ENCODE results near the gene ELP5.

ELP5 gene

DNA sequence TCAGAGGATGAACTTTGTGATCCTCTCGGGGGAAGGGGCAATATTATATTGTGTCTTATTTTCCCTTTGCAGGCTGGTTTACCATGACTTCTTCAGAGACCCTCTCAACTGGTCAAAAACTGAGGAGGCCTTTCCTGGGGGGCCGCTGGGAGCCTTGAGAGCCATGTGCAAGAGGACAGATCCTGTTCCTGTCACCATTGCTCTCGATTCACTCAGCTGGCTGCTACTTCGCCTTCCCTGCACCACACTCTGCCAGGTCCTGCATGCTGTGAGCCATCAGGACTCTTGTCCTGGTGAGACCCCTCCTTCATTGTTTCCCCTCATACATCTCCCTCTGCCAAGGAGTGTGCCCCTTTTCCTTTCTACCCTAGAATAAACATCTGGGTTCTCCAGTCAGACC lies 2.5 kb downstream of the ELP5 start:
- no peak for DNase-seq (ENCODE audit: low read depth in 2 of 2, low spot score in 1 of 2)

DNA sequence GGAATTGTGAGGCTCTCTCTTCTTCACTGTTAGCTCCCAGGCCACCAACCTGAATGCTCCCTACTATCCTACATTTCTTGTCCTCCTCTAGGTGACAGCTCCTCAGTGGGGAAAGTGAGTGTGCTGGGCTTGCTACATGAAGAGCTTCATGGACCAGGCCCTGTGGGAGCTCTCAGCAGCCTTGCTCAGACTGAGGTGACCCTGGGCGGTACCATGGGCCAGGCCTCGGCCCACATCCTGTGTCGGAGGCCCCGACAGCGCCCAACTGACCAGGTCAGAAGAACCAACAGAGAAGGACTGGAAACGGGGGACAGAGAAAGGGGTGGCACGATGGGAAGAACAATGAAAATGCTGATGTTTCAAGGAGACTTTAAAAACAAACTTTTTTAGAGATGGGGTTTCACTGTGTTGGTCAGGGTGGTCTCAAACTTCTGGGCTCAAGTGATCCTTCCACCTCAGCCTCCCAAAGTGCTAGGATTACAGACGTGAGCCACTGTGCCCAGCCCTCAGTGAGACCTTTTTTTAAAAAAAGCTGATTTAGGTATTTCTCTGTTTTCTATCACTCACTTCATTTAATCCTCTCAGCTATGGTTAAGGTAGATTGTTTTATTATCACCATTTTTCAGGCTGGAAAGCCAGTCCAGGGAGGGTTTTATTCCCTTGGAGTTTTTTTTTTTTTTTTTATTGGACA lies 4.9 kb downstream of the ELP5 start:
- DNase-seq (ENCODE audit: low read depth in 2 of 2, low spot score in 1 of 2) = no peak

DNA sequence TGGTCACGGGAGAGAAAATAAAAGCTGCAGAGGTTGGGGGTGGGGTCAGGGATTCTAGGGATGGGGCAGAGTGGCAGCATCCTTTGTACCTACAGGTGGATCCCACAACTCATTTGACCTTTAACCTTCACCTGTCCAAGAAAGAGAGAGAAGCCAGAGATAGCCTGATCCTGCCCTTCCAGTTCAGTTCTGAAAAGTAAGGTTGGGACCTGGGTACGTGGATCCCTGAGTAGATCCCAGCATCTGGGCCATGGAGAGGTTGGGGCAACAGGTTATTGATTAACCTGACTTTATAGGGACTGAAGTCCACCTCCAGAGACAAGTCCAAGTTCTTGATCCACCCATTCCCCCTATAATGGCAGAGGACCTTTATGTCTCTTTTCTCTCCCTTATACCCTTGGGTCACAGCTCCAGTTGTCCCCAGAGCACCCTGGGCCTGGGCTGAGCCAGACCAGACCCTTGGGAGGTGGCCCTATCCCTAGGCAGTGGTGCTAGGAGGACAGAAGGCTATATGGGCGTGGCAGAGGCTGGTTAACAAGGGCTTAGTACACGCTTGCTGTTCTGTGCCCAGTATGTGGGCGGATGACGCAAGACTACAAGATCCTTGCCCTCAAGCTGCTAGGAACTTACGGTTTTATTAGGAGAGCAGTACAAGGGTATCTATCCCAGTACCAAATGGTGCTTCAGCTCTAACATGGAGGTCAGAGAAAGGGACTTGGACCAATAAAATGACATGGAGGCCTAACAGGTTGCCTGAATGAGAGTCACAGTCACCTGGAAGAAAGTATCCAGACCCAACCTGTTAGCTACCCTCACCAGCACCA lies 6.9 kb downstream of the ELP5 start:
- DNase-seq (ENCODE audit: low read depth in 2 of 2, low spot score in 1 of 2) = no peak

DNA sequence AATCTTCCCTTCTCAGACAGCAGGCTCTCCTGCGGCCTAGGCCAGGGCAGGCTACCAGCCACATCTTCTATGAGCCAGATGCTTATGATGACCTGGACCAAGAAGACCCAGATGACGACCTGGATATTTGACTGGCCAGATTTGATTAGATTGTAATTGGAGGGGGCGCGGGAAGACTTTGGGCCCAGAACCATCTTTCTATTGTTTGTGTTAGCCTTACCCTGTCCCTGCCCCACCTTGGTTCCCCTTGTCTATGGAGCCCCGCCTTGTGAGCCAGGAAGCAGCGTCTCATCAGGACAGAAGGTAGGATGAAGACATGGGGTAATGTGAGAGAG lies 7.5 kb downstream of the ELP5 start:
- no peak for DNase-seq (ENCODE audit: low read depth in 2 of 2, low spot score in 1 of 2)

DNA sequence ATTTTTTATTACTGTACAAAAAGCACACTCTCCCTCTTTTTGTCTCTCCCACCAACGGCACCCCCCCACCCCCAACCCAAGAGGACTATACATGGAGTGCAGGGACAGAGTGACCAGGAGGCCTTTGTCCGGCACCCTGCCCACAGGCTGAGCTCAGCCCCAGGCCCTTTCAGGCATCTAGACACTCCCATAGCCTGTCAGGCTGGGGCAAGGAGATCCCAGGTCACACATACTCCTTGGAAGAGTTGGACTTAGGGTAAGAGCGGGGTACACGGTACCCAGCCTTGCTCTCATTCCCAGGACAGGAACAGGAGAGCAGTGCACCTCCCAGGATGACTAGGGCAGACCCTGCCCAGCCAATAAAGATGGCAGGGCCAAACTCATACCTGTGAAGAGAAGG lies 8.1 kb downstream of the ELP5 start:
- no peak for DNase-seq (ENCODE audit: low read depth in 2 of 2, low spot score in 1 of 2)

DNA sequence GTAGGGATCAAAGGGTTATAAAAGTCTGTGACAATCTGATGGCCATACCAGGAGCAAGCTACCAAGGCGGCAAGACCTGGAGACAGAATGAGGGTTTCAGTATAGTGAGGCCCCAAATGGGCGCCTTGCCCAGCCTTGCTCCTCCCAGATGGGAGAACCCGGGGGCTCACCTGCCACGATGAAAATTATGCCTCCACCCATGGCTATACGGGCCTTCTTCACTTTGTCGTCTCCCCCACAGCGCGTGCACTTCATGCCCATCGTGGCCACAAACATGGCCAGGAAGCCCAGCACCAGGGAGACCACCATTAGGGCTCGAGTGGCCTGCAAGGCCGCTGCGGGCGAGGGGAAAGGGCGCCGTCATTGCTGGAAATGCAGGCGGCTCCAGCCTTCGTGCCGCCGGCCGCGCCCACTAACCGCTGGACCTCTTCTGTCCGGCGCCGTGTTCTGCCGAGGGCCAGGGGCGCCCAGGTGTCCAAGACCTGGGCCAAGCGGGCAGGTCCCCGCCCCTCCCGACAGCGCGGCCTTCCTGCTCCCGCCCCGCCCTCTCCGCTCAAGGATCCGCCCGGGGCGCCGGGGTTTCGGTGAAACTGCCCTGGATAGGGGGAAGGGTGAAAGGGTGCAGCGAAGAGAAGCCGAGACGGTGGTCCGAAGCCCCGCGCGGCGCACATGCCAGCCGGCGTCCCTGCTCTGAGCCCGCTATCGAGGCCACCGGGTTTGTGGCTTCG lies 8.8 kb downstream of the ELP5 start:
- no peak for DNase-seq (ENCODE audit: low read depth in 2 of 2, low spot score in 1 of 2)

DNA sequence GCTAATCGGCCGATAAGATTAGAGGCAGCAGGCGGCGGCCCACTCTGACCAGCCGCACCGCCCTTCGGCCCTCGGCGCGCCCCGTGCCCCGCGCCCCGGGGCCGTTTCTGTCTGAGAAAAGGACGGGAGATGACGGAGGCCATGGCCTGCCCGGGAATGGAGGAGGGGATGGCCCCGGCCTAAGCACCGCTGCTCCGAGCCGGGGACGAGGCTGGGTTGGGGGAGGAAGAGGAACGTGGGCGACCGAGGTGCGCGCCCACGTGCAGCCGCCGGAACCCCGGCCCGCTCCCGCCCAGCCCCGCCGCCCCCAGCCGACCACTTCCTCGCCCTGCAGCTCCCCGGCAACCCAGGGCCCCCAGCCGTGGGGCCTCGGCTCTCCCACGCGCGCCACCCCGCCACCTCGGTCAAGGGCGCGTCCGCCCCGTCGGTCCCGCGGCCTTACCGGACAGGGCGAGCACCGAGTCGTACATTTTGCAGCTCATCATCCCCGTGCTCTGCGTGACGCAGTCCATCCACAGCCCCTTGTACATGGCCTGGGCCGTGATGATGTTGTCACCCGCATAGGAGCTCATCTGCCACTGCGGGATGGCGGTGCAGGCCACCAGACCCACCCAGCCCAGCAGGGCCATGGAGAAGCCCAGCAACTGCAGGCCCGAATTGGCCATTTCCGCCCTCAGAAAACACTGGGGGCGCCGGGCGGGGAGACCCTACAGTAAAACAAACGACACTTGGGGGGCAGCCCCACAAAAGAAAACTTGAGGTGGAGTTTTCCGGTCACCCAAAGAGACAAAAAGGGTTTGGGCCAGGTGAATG lies 9.6 kb downstream of the ELP5 start:
- DNase-seq (ENCODE audit: low read depth in 2 of 2, low spot score in 1 of 2) = no peak

DNA sequence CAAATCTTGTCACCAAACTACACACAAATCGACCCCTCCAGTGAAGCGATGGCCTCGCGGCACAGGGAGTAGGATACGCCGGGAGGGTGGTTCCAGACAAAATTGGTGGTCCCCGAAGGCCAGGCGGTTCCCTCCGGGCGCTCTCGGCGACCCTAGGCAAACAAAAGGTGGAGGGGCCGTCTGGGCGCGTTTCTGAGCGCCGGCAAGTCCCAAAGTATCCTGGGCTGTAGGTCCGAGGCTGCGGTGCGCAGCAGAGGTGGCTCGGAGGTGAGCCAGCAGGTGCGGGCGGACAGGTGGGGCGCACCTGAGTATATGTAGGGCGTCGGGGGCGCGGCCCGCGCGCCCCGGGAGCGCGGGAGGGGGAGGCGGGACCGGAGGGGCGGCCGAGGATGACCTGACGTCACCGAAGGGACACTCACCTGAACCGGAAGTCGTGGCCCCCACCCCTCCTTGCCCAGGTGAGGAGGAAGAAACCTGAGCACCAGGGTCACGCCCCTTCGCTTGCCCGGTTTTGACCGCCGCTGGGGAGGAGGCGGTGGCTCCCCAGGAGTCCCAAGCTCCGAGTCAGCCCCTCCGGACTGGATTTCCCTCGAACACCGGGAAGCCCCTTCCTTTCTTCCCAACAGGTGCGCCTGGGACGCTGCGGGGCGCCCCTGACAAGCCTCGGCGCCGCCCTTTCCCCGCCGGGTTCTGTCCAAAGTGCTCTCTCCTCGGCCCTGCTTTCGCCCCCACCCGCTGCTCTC lies 10.3 kb downstream of the ELP5 start, which contains the start of gene CLDN7:
TSS of gene CLDN7 (minus strand) at position 287 of the 743 bp plus-strand sequence. CDS start 435 bp downstream, outside the sequence.
- no peak for DNase-seq (ENCODE audit: low read depth in 2 of 2, low spot score in 1 of 2)

DNA sequence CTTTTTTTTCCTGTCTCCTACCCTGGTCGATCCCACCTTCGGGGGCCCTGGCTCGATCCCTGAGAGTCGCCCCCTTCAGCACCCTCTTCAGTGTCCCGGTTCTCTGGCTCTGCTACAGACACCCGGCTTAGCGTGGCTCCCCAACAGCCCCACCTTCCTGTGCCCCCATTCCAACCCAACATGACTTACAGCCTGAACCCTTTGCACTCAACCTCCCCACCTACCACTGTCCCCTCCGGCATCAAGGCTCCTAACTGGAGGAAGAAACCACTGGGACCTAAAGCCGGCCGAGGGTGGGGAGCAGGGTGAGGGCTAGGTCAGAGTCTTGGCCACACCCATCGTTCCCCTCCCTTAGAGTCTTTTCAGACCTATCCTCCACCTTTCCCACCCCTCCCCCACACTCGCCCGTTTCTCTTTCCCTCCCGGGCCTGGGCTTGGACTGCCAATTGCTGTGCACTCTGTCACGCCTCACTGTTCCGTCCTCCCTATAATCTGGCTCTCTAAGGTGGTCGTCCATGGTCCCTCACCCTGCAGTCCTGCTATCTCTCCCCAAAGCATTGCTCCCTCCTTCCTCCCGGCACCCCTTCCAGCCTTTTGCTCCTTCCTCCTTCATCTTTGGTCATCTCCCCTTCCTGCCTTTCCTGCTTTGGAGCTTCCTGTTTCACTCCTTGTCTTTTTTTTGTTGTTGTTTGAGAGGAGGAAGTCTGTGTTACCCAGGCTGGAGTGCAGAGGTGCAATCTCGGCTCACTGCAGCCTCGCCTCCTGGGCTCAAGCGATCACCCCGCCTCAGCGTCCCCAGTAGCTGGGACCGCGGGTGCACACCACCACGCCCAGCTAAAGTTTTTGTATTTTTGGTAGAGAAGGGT lies 11.2 kb downstream of the ELP5 start:
- no peak for DNase-seq (ENCODE audit: low read depth in 2 of 2, low spot score in 1 of 2)

DNA sequence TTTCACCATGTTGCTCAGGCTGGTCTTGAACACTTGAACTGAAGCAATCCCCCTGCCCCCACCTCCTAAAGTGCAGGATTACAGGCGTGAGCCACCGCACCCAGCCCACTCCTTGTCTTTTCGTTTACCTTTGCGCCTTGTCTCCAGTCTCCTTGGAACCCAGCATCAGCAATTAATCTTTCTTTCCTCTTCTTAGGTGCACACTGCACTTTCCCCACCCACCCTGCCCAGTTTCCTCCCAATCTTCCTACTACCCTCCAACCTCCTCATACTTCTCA lies 11.7 kb downstream of the ELP5 start:
- DNase-seq (ENCODE audit: low read depth in 2 of 2, low spot score in 1 of 2) = no peak

DNA sequence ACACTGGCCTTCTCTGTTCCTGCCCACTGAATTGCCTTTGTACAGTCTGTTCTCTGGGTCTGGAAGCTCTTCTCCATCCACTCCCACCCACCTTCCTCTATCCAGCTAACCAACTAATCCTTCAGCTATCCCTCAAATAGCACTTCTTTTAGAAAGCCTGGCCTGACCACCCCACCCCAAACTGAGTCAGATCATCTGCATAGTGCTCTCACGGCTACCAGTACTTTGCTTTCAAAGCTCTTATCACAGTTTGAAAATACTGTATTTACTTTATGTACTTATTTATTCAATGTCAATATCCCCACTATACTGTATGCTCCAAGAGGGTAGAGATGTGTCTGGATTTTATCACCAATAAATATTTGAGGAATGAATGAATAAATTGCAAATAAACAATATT lies 14.8 kb downstream of the ELP5 start:
- DNase-seq (ENCODE audit: low read depth in 2 of 2, low spot score in 1 of 2) = no peak

DNA sequence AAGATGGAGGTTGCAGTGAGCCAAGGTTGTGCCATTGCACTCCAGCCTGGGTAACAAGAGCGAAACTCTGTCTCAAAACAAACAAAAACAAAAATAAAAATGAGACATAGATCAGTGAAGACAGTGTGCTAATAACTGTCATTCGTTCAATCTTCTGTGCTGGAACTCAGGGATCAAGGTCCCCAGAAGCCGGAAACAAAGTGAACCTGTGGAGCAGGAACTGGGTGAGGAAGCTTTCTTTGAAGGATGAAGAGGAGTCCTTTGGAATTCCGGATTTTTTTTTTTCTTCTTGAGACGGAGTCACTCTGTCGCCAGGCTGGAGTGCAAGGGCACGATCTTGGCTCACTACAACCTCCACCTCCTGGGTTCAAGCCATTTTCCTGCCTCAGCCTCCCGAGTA lies 27.4 kb downstream of the ELP5 start:
- no peak for DNase-seq (ENCODE audit: low read depth in 2 of 2, low spot score in 1 of 2)

DNA sequence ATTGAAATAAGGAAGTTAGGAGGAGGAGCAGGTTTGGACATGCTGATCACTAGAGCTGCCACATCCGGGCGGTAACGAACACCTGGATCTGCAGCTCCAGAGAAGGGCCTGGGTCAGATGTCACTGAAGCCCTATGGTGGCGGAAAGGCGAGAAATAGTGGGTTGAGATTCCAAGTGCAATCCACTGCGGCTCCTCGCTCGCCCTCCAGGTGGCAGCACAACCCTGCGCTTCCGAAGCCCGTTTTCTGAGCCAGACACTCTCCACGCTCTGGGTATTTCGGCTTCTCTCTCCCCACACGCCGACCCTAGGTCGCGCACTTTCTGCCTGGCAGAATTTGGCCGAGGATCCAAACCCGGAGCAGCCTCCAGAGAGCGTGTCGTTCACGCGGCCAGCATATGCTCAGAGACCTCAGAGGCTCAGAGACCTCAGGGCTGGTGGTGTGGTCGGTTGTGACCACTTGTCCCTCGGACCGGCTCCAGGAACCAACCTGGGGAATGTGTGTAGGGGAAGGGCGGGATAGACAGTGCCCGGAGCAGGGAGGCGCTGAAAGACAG lies 28.6 kb downstream of the ELP5 start:
- peak; percentile 61 to 71 for DNase-seq (ENCODE audit: low read depth in 2 of 2, low spot score in 1 of 2)

DNA sequence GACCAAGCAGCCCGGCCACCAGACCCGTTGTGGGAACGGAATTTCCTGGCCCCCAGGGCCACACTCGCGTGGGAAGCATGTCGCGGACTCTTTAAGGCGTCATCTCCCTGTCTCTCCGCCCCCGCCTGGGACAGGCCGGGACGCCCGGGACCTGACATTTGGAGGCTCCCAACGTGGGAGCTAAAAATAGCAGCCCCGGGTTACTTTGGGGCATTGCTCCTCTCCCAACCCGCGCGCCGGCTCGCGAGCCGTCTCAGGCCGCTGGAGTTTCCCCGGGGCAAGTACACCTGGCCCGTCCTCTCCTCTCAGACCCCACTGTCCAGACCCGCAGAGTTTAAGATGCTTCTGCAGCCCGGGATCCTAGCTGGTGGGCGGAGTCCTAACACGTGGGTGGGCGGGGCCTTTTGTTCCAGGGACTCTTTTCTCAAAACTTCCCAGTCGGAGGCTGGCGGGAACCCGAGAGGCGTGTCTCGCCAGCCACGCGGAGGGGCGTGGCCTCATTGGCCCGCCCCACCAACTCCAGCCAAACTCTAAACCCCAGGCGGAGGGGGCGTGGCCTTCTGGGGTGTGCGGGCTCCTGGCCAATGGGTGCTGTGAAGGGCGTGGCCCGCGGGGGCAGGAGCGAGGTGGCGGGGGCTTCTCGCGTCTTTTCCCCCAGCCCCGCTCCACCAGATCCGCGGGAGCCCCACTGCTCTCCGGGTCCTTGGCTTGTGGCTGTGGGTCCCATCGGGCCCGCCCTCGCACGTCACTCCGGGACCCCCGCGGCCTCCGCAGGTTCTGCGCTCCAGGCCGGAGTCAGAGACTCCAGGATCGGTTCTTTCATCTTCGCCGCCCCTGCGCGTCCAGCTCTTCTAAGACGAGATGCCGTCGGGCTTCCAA lies 29.3 kb downstream of the ELP5 start, which contains the start of gene SLC2A4:
TSS of gene SLC2A4 (plus strand) at position 645 of the 879 bp plus-strand sequence. CDS start at position 862, 217 bp downstream.
- DNase-seq (ENCODE audit: low read depth in 2 of 2, low spot score in 1 of 2) = peak in 1 of 2 donors; percentile 57

DNA sequence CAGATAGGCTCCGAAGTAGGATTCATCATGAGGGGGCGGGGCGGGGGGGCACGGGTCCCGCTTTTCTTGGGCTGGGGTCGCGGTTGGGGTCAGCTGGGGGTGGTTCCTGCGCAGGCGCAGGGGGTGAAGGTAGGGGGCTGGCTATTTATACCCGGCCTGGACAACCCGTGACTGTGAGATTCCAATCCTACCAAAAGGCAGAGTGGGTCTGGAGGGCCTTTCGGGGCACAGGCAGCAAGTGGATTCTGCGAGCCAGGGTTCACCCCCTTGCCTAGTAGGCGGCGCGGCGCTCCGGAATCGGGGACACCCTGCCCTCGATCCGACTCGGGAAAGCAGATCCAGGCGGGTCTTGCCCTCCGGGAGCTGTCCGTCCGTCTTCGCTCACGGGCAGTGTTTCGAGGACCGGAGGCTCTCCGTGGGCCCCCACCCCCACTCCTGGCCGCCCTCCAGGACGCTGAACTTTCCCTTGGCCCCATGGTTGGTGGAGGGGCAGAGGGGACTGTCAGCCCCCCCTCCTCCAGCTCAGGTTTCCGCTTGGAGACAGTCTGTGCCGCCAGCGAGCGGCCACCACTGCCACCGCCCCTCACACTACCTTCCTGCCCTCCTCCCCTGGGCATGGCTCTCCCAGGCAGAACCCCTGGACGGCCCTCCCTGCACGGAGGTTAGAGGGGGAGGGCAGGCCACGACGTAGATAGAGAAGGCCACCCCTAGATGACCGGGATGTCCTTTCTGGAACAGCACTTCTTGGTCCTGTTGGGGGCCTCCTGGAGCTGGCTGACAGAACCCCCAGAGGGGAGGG lies 30.1 kb downstream of the ELP5 start:
- no peak for DNase-seq (ENCODE audit: low read depth in 2 of 2, low spot score in 1 of 2)

DNA sequence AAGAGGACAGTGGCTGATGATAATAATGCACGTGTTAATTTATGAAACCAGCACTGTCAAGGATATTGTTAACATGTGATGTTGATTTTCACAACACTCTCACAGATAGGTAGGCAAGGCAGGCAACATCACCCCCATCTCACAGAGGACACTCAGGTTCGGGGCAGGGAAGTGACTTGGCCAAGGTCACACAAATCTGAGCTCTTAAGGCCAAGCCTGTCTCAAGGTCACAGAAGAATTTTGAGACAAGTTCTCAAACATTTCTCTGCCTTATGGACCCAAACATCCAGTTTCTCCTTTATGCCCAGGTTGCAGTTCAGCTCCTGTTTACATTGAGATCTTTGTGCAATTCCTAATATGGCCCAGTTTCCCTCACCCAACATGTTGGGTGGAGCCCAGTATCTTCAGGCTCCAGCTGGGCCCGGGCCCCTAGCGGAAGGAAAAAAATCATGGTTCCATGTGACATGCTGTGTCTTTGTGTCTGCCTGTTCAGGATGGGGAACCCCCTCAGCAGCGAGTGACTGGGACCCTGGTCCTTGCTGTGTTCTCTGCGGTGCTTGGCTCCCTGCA lies 30.8 kb downstream of the ELP5 start:
- no peak for DNase-seq (ENCODE audit: low read depth in 2 of 2, low spot score in 1 of 2)

Data from stimulated activated CD8-positive, alpha-beta memory T cell treated with anti-CD3 and anti-CD28 coated beads, Interleukin-4, amount 100 ng/mL, for 1 hour (primary cell).